Umbilical cord (tissue), 2 donors: Measurements from ENCODE around the gene ZNF385B. TPM values are rescaled to one million over a fixed set of nuclear protein-coding genes. Genes with fewer than 3 reads are reported as not detected.
"Not testable (repeated sequence)": the region's sequence is repeated elsewhere in the genome, so short reads cannot be mapped to it uniquely, and the experiment has no call there.

ENCODE experiments used
- DNase-seq: peaks from one replicate; pipeline ENCODE4 v3.0.0-alpha.2; 2015; ENCODE audit warnings: low spot score
- total RNA-seq: library from RNA; depleted of rRNA; stranded (reverse); fragments of >200 nt; gene quantifications from one replicate; pipeline ENCODE4 v1.2.3, GENCODE V29; 2014; ENCODE audit warnings: low replicate concordance; ENCODE audit not compliant: insufficient read depth

The ZNF385B gene
- 0.72 TPM for total RNA-seq

DNA sequence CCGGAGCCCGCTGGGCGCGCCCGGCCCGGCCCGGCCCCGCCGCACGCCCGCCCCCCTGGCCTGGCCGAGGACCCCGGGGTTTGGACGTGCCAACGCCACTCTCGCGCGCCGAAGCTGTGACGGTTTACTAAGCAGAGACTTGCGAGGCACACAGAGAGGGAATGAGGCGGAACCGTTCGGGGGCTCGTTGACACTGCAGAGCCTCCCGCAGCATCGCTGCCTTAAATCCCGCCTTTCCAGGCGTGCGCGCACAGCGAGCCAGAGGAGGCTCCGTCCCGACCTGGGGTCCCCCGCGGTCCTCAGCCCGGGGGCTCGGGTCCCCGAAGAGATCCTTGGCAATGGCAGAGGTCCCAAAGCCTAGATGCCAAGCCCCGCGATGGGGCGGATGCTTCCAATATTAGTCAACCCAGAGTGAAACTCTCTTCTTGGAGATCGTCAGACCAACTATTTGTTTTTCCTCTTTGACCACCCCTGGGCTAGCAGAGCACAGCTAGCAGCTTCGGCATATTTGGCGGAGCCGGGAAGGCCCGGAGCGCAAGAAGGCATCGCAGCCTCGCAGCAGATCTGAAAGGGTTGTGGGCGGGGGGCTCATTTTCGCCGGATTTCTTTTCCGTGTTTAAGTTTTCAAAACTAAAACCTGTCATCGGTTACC is at the start of gene ZNF385B:
Gene ZNF385B, minus strand, starts transcription at position 197 of the 652 bp plus-strand sequence.
- peak; percentile 14 for DNase-seq

DNA sequence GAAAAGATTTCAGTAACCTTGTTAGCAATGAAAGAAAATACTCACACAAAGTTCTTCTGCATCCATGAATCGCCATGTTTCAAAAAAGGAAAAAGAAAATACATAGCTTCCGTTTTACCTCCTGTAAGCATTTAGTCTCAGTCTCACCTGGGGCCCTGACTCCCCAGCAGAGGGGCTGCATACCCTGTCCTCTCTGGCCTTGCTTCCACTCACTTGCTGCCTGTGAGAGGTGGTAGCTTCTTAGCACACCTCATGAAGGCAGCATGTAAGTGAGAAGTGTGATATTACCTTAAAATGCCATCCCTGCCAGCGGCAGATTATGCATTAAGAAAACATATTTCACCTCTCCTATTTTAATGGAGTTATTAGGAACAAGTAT is 49.3 kb upstream of the ZNF385B start:
- DNase-seq = no peak

DNA sequence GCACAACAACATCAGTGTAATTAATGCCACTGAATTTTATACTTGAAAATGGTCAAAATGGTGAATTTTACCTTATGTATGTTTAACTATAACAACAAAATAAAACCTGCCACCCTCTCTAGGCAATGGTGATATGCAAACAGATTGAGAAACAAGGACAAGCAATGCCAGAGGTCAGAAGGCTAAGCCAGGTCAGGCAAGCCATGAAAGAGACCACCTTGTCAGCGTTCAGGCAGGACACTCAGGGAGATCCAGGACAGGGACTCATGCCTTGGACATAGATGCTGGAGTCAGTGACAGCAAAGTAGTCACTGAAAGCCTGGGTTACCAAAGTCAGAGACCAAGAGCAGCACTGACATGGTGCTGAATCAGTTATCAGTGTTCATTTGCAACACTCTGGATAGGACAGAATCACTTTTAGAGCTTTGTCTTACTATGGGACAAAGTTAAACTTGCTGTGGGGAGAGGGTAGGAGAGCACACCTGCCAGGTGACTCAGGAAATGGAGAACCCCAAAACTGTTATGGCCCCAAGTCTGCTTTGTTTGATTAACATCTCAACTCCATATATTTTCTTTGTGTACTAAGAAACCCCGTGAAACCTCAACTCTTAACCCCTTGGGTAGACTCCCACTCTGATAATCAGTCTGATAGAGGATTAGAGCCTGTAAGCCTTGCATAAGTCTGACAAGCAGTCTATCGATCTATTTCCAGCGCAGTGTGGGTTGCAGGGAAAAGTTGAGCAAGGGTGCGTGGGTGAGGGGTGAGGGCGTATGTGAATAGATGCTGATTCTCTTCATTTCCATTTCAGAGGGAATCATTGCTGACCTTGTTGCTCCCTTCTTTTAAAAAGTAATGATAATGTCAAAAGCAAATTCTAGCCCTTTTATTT is 48.7 kb upstream of the ZNF385B start:
- no peak for DNase-seq

DNA sequence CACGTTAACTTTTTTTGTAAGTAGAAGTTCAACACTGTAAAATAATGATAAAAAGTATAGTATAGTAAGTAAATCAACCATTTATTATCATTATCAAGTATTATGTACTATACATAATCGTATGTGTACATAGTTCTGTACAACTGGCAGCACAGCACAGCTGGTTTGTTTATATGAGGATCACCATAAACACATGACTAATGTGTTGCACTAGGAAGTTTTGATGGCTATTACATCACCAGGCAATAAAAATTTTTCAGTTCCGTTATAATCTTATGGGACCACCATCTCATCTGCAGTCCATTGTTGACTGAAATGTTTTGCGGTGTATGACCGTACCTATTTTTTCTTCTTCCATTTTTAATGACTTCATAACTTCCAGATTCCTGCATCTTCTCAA is 39.2 kb upstream of the ZNF385B start:
- no peak for DNase-seq

DNA sequence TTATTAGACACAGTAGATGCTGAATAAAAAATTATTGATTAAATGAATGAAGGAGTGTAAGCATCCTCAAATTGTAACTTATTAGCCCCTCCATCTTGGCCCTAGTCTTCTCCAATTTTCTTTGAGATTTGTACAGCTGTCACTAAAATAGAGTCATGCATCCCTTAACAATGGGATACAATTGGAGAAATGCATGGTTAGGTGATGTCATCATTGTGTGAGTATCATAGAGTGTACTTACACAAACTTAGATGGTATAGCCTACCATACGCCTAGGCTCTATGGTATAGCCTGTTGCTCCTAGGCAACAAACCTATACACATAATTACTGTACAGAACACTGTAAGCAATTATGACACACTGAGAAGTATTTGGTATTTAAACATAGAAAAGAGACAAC is 38.3 kb upstream of the ZNF385B start:
- no peak for DNase-seq

DNA sequence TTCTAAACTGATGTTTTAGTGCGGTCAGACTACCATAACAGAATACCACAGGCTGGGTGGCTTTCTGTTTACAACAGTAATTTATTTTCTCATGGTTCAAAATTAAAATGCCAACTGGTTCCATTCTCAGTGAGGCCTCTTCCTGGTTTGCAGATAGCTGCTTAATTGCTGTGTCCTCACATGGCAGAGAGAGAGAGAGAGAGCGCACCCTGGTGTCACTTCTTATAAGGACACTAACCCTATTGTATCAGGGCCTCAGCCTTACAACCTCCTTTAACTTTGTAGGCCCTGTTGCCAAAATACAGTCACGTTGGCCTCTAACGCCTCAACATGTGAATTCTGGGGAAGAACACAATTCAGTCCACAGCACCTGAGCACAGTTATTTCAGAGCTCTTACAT is 37.5 kb upstream of the ZNF385B start:
- no peak for DNase-seq

DNA sequence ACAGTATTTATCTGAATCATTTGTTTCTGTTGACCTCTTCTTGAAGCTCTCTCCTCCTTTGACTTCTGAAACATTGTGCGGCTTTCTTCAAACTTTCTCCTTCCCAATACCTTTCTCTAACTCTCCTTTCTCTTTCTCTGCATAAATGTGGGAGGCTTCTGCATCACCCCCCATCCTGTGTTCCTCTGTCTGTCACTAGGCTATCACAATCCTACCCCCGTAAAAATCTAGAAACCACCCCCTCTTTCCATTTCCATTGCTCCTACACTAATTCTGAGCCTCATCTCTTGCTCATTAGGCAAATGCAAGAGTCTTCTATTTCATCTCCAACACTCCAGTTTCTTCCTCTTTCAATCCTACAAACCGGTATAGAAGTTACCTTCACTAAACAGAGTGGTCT is 32.2 kb upstream of the ZNF385B start:
- DNase-seq = no peak

DNA sequence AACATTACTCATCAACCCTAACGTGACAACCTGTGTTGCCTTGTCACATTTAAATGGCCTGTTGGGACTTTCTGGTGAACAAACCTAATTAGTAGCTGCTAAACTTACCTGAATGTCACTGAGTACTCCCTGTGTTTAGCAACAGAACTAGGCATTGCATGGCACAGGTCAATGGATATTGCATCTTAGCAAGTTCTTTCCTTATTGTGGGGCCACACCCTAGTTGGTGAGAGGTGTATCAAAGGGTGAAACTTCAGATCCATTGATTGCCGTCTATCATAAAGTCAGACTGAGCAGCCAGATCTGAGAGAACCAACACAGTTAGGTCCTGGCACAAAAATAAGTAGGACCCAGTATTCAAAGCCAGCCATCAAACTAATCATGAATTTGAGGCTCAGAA is 29.8 kb upstream of the ZNF385B start:
- DNase-seq = no peak

DNA sequence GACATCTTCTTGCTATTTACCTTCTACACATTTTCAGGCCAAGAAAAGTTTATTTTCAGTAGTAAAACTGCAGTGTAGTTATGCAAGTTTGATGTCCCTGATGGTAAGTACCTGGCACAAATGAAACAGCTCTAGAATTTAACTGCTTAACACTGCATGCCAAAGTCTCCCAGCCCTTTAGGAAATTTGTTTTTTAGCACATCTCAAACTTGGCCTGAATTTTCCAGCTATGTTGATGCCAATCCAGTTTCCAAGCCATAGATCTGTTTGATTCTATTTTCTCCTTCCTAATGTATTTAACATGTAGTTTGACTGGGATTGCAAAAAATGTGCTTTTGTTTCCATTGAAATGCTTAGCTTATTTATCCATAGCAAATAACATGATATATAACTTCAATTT is 29.3 kb upstream of the ZNF385B start:
- no peak for DNase-seq

DNA sequence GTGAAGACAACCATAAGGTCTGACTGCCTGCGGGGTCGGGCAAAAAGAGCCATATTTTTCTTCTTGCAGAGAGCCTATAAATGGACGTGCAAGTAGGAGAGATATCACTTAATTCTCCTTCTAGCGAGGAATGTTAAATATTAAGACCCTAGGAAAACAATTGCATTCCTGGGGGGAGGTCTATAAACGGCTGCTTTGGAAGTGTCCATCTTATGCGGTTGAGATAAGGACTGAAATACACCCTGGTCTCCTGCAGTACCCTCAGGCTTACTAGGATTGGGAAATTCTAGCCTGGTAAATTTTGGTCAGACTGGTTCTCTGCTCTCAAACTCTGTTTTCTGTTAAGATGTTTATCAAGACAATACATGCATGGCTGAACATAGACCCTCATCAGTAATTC is 27.2 kb upstream of the ZNF385B start:
- not testable (repeated sequence) for DNase-seq

DNA sequence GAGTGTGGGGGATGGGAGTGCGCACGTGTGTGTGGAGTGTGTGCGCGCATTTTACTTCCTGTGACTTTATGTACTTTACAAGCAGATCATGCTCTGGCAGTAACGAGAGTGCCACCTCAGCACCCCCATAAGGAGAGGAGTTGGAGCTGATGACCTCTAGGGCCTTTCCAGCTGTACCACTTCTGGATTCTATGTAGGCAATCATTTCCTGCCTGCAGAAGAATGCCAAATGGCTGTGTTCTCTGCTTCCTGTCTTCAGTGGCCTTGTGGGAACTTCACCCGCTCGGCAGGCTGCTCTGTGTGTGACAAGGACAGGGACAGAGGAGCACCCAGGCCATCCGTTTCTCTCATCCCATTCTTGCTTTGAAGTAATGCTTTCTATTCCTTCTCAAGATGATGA is 22.8 kb upstream of the ZNF385B start:
- DNase-seq = no peak

DNA sequence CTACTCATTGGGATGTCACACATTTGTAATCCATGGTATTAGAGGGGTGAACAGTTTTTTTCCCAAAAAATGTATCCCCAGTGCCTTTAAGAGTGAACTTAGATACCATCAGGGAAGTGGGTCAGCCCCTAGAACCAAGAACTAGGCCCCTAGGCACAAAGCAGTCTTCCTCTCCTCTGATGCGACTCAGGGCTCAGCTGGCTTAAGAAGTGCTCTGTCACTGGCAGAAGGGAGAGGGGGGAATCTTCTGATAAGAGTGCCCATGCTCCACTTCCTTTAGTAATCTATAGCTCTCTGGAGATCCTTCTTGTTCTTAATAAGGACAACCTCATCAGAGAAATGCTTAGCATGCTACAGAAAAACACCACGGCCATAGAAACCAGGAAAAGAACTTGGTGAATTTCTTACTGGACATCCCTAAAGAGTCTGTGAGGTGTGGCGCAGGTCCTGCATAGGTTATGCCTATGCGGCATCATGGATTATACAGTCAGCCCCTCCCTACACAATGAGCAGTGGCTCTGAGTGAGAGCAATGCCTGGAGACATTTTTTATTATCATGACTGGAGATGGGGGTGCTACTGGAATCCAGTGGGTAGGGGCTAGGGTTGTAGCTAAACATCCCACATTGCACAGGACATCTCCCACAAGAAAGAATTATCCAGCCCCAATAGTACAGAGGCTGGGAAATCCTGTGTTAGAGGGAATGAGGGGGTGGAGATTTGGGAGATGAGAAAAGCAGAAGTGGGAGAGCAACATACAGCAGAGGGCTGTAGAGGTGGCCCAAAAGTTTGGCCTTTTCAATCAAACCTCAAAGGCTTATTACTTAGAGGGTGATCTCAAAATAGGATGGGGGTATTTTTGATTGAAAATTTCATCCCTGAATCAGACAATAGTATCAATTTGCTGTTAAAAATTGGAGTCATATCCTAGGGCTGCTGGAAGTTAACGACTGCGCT is 21.7 kb upstream of the ZNF385B start:
- DNase-seq = no peak

DNA sequence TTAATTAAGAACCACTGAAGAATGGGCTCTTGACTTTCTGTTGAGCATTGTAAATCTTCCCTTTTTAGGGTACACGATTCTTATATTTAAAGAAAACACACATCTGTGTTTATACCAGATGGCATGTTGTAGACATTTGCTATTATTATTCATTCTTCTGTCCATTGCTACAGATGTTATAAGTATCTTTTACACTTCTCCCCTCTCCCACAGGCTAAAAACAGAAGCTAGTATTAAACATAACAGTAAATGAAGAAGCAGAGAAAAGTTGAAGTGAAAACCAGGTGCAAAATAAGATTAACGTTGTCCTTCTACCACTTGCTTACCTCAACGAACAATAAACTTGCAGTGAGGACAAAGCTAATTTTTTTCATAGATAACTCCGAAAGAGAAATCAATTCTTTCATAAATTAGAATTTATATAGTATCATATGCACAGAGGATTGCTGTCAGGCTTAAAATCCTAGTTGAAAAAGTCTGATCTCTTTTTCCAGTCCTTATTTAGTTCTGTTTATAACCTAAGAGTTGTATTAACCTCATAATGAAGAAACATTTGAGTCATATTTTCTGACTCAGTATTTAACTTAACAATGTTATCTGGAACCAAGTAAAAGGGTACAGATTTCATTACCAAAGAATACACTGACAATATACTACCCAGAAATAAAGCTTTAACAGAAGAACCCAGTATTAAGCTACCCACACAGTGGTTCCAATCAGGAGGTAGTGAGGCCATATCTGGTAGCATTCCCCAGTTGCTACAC is 16.4 kb upstream of the ZNF385B start:
- no peak for DNase-seq

DNA sequence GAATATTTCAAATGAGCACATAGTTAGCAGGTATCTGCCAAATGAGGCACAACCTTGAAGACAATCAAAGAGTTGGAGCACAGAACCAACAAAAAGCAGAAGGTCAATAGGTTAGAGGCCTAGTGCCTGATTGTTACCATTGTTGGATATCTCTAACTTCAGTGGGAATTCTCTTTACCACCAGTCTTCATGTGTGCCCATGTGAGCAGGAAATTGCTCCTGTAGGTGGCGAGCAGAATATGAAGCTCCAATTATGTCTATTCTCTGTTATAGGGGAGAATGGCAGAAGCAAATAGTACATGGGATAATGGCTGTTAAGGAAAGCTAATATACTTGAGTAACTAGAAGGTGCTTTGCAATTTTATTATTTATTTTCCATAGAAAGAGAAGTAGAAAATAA is 14.9 kb upstream of the ZNF385B start:
- DNase-seq = no peak

DNA sequence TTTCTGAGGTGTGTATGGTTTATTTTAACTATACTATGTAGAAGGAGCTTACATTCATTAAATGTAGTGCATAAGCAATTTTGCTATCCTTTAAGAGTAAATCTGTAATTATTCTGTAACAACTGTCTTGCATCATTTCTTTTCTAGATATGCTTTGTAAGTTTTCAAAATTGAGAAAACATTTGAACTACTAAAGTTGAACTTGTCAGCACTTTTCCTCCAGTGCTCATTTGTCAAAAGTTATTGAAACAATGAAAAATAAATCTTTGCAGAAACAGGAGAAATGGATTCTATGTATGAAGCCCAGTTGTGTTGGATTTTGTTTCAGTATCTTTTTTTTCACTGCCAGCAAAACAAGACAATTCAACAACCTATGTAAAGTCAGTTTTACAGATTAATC is 14.5 kb upstream of the ZNF385B start:
- DNase-seq = no peak

DNA sequence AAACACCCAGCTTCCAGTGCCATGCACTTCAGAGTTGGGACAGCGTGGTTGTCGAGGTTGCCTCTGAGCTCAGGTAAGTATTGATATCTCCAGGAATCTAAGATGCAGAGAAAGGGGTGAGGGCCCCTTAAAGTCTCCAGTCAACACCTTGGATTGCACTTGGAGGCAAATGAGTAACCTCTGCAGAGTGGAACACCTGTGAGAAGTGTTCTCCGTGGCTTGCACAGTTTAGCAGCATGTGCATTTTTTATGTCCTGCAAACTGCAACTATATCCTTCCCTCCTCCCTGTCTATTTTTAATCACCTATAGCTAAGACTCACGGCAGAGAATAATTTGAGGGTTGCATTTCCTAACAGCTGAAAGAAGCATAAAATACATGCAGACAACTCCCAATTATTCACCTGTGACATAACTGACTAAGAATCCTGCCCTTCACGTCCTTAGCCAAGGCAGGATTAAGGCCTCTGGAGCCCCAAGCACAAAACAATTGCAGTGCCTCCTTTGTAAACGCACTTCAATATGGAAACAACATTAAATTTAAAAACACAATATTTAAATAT is 1.6 kb upstream of the ZNF385B start:
- no peak for DNase-seq

DNA sequence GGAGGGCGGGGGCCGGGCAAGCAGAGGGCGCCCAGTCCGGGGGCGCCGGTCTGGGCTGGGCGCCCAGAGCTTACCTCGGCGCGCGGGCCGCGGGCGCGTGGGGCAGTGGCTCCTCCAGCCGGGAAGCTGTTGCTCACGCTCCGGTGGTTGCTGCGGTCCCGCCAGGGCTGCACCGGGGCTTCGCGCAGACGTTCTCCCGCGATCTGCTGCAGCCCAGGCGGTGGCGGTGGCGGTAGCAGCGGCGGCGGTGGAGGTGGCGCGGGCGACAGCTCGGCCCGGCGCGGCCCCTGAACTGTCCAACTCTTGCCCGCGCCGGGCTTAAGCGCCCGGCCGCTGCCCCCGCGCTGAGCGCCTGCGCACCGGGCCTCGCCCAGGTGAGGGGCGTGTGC is 391 bp downstream of the ZNF385B start:
- no peak for DNase-seq

DNA sequence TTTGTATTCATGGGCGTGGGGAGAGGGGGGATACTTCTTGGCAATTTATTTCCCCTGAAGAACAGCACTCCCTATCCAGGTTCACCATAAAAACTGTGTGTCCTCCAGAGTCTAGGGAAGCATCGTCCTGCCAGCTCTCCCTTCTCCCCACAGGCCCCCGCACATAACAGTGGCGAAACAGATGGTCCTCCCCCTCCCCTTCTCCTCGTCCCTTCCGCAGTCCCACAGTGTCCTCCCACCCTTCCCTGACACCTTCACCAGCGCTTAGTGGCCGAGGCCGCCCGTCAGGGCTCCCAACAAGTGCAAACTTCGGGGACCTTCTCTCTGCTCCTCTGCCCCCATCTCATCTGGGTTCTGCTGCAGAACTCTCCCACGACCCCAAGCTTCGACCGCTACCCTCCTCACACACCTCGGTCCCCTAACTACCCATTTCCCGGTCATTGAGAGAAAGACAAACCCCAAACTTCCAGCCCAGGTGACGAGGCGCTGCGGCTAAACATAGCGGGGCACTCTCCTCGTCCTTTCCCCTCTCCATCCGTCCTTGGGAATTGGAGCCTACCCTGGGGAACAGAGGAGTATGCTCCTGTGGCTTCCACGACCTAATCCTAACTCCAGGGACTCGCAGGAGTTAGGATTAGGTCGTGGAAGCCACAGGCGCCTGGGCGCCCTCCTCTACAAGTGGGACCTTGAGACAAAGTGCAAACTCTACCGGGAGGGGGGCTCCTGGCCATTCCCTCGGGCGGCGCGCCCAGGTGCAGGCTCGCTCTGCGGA is 971 bp downstream of the ZNF385B start:
- DNase-seq = no peak

DNA sequence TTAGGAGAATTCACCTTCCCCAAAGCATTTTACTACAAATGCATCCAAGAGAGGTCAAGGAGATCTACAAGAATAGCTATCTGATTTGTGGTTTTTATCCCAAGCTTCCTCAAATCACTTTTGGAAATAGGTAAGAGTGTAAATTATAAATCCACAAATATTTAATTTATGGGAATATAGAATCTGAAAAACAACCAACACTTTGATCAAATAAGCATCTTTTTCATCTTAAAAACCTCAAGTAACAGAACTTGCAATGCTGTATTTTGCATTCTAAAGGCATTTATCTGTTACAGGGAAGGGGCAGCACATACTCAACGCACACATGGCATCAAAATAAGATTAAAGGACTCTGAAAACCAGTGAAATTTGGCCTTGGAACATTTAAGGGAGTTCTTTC is 1.9 kb downstream of the ZNF385B start:
- no peak for DNase-seq

DNA sequence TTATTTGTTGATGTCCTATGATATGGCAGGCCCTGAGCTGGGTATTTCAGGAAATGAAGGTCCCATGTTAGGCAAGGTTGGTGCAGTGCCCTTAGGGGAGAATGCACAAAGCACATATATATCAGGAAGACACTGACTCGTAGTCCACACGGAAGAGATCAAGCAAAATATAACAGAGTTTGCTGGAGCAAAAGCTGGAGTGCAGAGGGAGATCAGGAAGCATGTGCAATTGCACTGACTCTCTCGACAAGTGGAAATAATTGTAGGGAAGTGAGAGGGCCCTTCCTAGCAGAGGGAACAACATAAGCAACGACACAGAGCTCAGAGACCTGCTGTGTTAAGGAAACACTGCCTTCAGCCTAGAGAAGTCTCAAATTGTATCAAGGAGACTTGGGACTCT is 4.2 kb downstream of the ZNF385B start:
- DNase-seq = no peak
